HepG2 (cell line): ENCODE data around the gene MAPK10. TPM values are rescaled to one million over a fixed set of nuclear protein-coding genes. Genes with fewer than 3 reads are reported as not detected.

Experiments
- ATAC-seq: fragments of 200-7000 bp; cut with Tn5 transposase; 3 replicates; pipeline ENCODE4 v1.9.1; 2020; ENCODE audit warnings: mild to moderate bottlenecking, moderate library complexity
- BruUV-seq: library from RNA; stranded (reverse); fragments of 400-500 nt; replicated peaks from 2 replicates; lab custom pipeline; 2021; lab: Mats Ljungman, UMichigan
- CTCF ChIA-PET: fragments of 300-600 bp; formaldehyde crosslinking; extraction: SDS; loops from one replicate; lab custom pipeline; 2021; ENCODE audit warnings: low total read pairs, inconsistent platforms, low intra/inter-chr PET ratio; lab: Yijun Ruan, JAX
- POLR2A ChIA-PET: fragments of 350-600 bp; sonication (Branson Sonifier 250); formaldehyde crosslinking; loops from one replicate; lab custom pipeline; 2020; ENCODE audit warnings: antibody characterized with exemption, inconsistent platforms; lab: Yijun Ruan, JAX
- DNase-seq: peaks from one replicate; pipeline ENCODE4 v3.0.0-alpha.2; 2015; ENCODE audit warnings: low spot score
- FAIRE-seq: peaks from 3 replicates; lab custom pipeline; 2011; peaks lifted over from hg19 to GRCh38; lab: Jason Lieb, UNC
- H2AFZ ChIP-seq: one replicate; pipeline ENCODE4 v1.6.1; 2011; ENCODE audit warnings: low read length, inconsistent platforms
- H3K27ac ChIP-seq: fragments of 300-600 bp; 3 replicates; pipeline ENCODE4 v1.8.0; 2011; ENCODE audit warnings: mixed run types, mild to moderate bottlenecking, mixed read lengths, low read length, inconsistent platforms; ENCODE audit not compliant: insufficient read depth; ENCODE audit errors: extremely low read length
- H3K27me3 ChIP-seq, 2 experiments: fragments of 200-600 bp in 1 of 2; 2 replicates in 1 of 2; 3 replicates in 1 of 2; pipeline versions ENCODE4 v1.6.0 to v1.8.0; 2011; ENCODE audit warnings: low read length in 2 of 2, mild to moderate bottlenecking in 2 of 2, moderate library complexity in 2 of 2, inconsistent platforms in 1 of 2; ENCODE audit not compliant: insufficient read depth in 2 of 2, control insufficient read depth in 1 of 2
- H3K36me3 ChIP-seq, 2 experiments: fragments of 200-600 bp in 1 of 2; replicated peaks in 1 of 2; 2 replicates in 1 of 2; 3 replicates in 1 of 2; pipeline versions ENCODE4 v1.5.1 to v1.8.0; 2011; ENCODE audit warnings: low read length in 2 of 2, inconsistent platforms in 1 of 2; ENCODE audit not compliant: insufficient read depth in 2 of 2, control insufficient read depth in 1 of 2
- H3K4me1 ChIP-seq: 2 replicates; pipeline ENCODE4 v1.5.1; 2012; ENCODE audit warnings: low read length, inconsistent platforms; ENCODE audit not compliant: insufficient read depth
- H3K4me2 ChIP-seq: 2 replicates; pipeline ENCODE4 v1.6.0; 2011; ENCODE audit warnings: low read depth, low read length, inconsistent platforms
- H3K4me3 ChIP-seq, 3 experiments: fragments of 200-600 bp in 1 of 3; sonication (generic), shearing (Covaris generic) in 1 of 3; replicated peaks in 1 of 3; 2 replicates each; pipeline ENCODE4 v1.5.1; 2011 to 2016; ENCODE audit warnings: low read length in 3 of 3, inconsistent platforms in 2 of 3, low read depth in 2 of 3, mild to moderate bottlenecking in 2 of 3, control low read depth in 1 of 3, mixed read lengths in 1 of 3; ENCODE audit not compliant: insufficient read depth in 1 of 3
- H3K79me2 ChIP-seq: one replicate; pipeline ENCODE4 v1.6.1; 2011; ENCODE audit warnings: low read length, inconsistent platforms; ENCODE audit not compliant: insufficient read depth
- H3K9ac ChIP-seq: 2 replicates; pipeline ENCODE4 v1.6.0; 2011; ENCODE audit warnings: mild to moderate bottlenecking, low read depth, low read length, inconsistent platforms; ENCODE audit not compliant: insufficient read depth
- H3K9me3 ChIP-seq: 2 replicates; pipeline ENCODE4 v1.5.1; 2012; ENCODE audit warnings: mild to moderate bottlenecking, low read length
- H4K20me1 ChIP-seq: 2 replicates; pipeline ENCODE4 v1.6.0; 2011; ENCODE audit warnings: inconsistent platforms, mild to moderate bottlenecking, low read length, moderate library complexity; ENCODE audit not compliant: insufficient read depth
- ATF3 ChIP-seq: sonication (generic); formaldehyde crosslinking; IDR thresholded peaks from 2 replicates; pipeline ENCODE4 v1.4.0; 2020; ENCODE audit warnings: missing genetic modification reagents
- FOXC1 ChIP-seq: sonication (generic); formaldehyde crosslinking; IDR thresholded peaks from 2 replicates; pipeline ENCODE4 v1.8.0; 2022; ENCODE audit warnings: mild to moderate bottlenecking, missing genetic modification reagents, borderline replicate concordance
- HNF4G ChIP-seq, 2 experiments: sonication (generic) in 1 of 2; formaldehyde crosslinking in 1 of 2; IDR thresholded peaks; 2 replicates each; pipeline versions ENCODE4 v1.4.0 to v1.6.1; 2011 to 2020; ENCODE audit warnings: borderline replicate concordance in 2 of 2, low read depth in 2 of 2, mild to moderate bottlenecking in 2 of 2, low read length in 1 of 2, missing genetic modification reagents in 1 of 2, moderate library complexity in 1 of 2
- NPAS2 ChIP-seq: sonication (generic); formaldehyde crosslinking; IDR thresholded peaks from 2 replicates; pipeline ENCODE4 v1.8.0; 2022; ENCODE audit warnings: mild to moderate bottlenecking, missing genetic modification reagents, borderline replicate concordance
- PBX2 ChIP-seq: IDR thresholded peaks from 2 replicates; pipeline ENCODE4 v1.6.1; 2016; ENCODE audit warnings: control low read depth
- SNAPC2 ChIP-seq: sonication (generic); formaldehyde crosslinking; IDR thresholded peaks from 2 replicates; pipeline ENCODE4 v1.8.1; 2022; ENCODE audit warnings: mild to moderate bottlenecking, missing genetic modification reagents
- SOX6 ChIP-seq, 2 experiments: fragments of 450-650 bp in 1 of 2; sonication (generic) in 1 of 2; formaldehyde crosslinking in 1 of 2; IDR thresholded peaks; 2 replicates each; pipeline versions ENCODE4 v1.4.0 to v1.6.1; 2017 to 2020; ENCODE audit warnings: antibody characterized with exemption in 1 of 2, mild to moderate bottlenecking in 1 of 2, missing genetic modification reagents in 1 of 2
- ZBTB14 ChIP-seq: sonication (generic); formaldehyde crosslinking; IDR thresholded peaks from 2 replicates; pipeline ENCODE4 v1.4.0; 2020; ENCODE audit warnings: missing genetic modification reagents
- ZNF501 ChIP-seq: sonication (generic); formaldehyde crosslinking; IDR thresholded peaks from 2 replicates; pipeline ENCODE4 v1.5.1; 2020; ENCODE audit warnings: mild to moderate bottlenecking, moderate library complexity, missing genetic modification reagents
- WGBS: methylation state at CpG from one replicate; pipeline ENCODE4 v1.1.6; 2017; ENCODE audit warnings: low lambda C conversion rate; 5-methylcytosine and 5-hydroxymethylcytosine counted together
- in situ Hi-C: cut with HindIII; loops from 2 replicates; pipeline ENCODE4 v1.10.0; 2017; ENCODE audit warnings: low pct_unique_long_range_greater_than_20kb; ENCODE audit not compliant: extremely low pct_ligation_motif_present
- intact Hi-C: fragments of 100-400 bp; cut with micrococcal nuclease; formaldehyde crosslinking; loops from one replicate; pipeline ENCODE4 v1.10.0; 2022; ENCODE audit not compliant: unreplicated experiment
- polyA plus RNA-seq, 8 experiments: library from polyadenylated mRNA; depleted of rRNA in 3 of 8; stranded (reverse) in 7 of 8; unstranded in 1 of 8; fragments of >200 nt; fragmentation: Illumina TruSeq in 4 of 8; extraction: Trizol in 4 of 8; gene quantifications; 2 replicates each; pipeline versions ENCODE4 v1.2.1 to v1.2.3, GENCODE V29; 2011 to 2016; ENCODE audit warnings: low read depth in 4 of 8, missing spikeins in 1 of 8, mixed read lengths in 1 of 8; ENCODE audit not compliant: insufficient read depth in 1 of 8
- total RNA-seq, 5 experiments: library from RNA; depleted of rRNA; stranded (reverse); fragments of >200 nt; fragmentation: Illumina TruSeq; extraction: Trizol; gene quantifications; 2 replicates each; pipeline ENCODE4 v1.2.3, GENCODE V29; 2016; ENCODE audit warnings: low read depth in 1 of 5
- TF ChIP-seq, protein P1 (sequence below): sonication (generic); formaldehyde crosslinking; IDR thresholded peaks from 2 replicates; pipeline ENCODE4 v1.4.0; 2020; ENCODE audit warnings: missing genetic modification reagents

The MAPK10 gene
- total and polyA plus RNA-seq, 2 of the 13 experiments (the other 11 are each of a cell fraction or from before 2014, with no cell fraction given): not detected

DNA sequence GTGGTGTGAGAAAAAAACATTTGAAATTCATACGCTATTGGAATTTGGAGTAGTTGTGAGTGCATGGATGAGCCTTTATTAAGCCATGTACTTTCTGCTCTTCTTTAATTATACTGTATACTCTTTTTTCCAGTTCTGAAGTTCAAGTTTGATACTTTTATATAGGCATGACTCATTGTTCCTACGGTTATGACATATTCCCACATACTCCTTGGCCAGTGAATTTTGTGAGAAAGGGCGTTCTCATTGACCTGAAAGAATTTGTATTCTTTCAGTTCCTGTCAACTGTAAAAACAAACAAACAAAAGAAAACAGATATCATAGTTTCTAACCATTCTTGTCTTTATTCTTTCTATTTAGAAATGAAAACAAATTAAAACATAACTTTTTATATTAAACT lies 407.3 kb downstream of the MAPK10 start:
- H3K4me2 ChIP-seq: no peak overlapping the region
- POLR2A ChIA-PET: no interaction called here
- BruUV-seq: no TSS peak
- H3K4me3 ChIP-seq: no peak overlapping the region
- no peak for FAIRE-seq
- H2AFZ ChIP-seq: no peak overlapping the region
- no peaks in the 10 kb centered on the region for H3K9me3 ChIP-seq
- no peaks in the 10 kb centered on the region for H3K36me3 ChIP-seq
- intact Hi-C loops (no loop called here), in situ Hi-C loops (no loop called here)
- H3K4me1 ChIP-seq: no peaks in the 10 kb centered on the region
- H3K27ac ChIP-seq: no peak overlapping the region
- H3K9ac ChIP-seq: no peak overlapping the region
- no peaks in the 10 kb centered on the region for H3K79me2 ChIP-seq
- H4K20me1 ChIP-seq: no peaks in the 10 kb centered on the region
- no peaks in the 10 kb centered on the region for H3K27me3 ChIP-seq
- 76% methylated on average over 3 of the region's 3 CpGs for WGBS
- no peak for DNase-seq
- no peak for ATAC-seq
- TF ChIP-seq HNF4G (IDR thresholded peaks at IDR 0.05; ENCODE audit: borderline replicate concordance, low read depth, low read length) (no peak), HNF4G (CRISPR knock-in tag; IDR thresholded peaks at IDR 0.05; ENCODE audit: borderline replicate concordance, low read depth) (no peak), ZNF501 (CRISPR knock-in tag) (no peak), PBX2 (CRISPR knock-in tag) (no peak), ZBTB14 (CRISPR knock-in tag) (no peak), FOXC1 (CRISPR knock-in tag) (no peak), SNAPC2 (CRISPR knock-in tag) (no peak), SOX6 (IDR thresholded peaks at IDR 0.05) (no peak), SOX6 (CRISPR knock-in tag; IDR thresholded peaks at IDR 0.05) (no peak), ATF3 (no peak), NPAS2 (CRISPR knock-in tag) (no peak)
- TF ChIP-seq, protein P1, sequence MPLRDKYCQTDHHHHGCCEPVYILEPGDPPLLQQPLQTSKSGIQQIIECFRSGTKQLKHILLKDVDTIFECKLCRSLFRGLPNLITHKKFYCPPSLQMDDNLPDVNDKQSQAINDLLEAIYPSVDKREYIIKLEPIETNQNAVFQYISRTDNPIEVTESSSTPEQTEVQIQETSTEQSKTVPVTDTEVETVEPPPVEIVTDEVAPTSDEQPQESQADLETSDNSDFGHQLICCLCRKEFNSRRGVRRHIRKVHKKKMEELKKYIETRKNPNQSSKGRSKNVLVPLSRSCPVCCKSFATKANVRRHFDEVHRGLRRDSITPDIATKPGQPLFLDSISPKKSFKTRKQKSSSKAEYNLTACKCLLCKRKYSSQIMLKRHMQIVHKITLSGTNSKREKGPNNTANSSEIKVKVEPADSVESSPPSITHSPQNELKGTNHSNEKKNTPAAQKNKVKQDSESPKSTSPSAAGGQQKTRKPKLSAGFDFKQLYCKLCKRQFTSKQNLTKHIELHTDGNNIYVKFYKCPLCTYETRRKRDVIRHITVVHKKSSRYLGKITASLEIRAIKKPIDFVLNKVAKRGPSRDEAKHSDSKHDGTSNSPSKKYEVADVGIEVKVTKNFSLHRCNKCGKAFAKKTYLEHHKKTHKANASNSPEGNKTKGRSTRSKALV (CRISPR knock-in tag): no peak
- TF ChIP-seq, all 625 proteins: peak for 0
- CTCF ChIA-PET: no interaction called here
